Erythroblast (primary cell): Measurements from ENCODE around the gene CDH18.
A peak's percentile ranks its signal among the peaks of the same experiment; 100 is the strongest.

Experiments
- DNase-seq, 2 experiments: peaks; one replicate each; lab custom pipeline; 2025; lab: John Stamatoyannopoulos, UW
- GATA1 ChIP-seq: IDR thresholded peaks from 2 replicates; pipeline ENCODE4 v1.6.1; 2011; ENCODE audit warnings: low read depth, mild to moderate bottlenecking, control low read depth, low read length, moderate library complexity
- POLR2A ChIP-seq: IDR thresholded peaks from 2 replicates; pipeline ENCODE4 v1.6.1; 2011; ENCODE audit warnings: mild to moderate bottlenecking, low read length

Gene CDH18

DNA sequence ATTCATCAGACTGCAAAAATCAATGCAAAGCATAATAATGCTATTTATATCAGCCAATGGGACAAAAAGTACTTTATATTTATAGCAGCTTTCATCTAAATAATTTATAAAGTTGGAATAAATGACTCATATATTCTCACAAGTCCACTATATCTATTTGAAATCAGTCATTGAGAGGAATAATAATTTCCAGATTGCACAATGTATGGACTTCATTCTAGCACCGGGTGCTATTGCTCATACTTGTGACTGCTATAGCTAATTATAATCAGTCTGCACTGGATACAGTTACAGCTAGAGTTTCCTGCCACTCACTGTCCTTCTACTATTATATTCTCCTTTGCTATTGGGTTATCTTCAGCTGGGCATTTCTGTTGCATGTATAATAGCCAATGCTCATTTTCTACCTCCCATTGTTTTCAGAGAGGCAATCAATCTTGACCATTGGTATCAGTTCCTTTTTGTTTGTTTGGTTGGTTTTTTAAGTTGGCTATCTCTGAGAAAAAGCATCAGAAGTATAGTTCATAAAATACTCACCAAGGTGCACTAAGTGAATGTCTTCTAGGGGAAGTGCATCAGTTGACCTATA, 1.9 kb downstream of the CDH18 start:
- TF ChIP-seq GATA1 (no peak), POLR2A (no peak)
- DNase-seq = no peak

DNA sequence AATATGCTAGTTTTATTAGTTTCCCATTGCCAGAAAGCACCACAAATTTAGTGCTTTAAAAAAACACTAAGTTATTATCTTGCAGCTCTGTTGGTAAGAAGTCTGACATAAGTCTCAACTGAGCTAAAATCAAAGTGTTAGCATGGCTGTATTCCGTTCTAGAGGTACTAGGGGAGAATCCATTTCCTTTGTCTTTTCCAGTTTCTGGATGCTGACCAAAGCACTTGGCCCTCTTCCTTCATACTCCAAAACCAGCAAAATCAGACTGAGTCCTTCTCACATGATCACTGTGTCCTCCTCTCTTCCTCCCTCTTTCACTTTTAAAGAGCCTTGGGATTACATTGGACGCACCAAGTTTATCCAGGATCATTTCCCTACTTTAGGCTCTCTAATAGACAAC, 9.5 kb downstream of the CDH18 start:
- DNase-seq = no peak
- TF ChIP-seq GATA1 (no peak), POLR2A (no peak)

DNA sequence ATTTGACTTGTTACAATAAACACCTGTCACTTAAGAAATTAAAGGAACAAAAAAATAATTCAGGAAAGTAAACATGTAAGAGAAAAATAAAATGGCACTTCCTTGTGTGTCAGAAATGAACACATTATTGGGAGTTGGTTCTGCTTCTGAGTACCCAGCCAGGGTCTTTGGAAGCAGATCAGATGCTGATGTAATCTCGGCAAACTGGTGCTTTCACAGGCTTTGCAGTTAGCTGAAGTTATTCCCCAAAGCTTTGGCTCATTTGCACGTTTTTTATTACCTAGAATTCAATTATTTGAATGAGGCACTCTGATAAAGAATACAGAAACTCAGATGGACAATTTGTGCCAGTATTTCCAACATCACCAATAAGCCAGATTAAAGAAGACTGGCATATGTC, 10.9 kb downstream of the CDH18 start:
- TF ChIP-seq GATA1 = no peak
- no peak for TF ChIP-seq POLR2A
- no peak for DNase-seq

DNA sequence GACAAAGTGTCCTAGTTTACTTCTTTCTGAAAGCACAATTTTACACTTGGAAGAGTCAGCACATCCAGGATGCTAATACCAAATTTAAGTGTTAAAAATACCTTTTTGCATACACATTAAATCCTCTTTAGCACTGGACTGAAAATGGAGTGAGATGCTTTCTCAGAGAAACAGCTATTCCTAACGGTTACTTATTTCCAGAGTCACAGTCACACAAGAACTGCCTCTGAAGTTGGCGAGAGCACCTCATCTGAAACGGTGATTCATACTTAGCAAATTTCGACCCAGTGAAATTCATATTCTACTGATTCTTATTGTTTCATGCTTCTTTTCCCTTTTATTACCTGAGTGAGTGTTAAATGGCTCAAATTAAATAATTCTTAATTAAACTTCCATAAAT, 12.2 kb downstream of the CDH18 start:
- no peak for DNase-seq
- no peak for TF ChIP-seq GATA1
- no peak for TF ChIP-seq POLR2A

DNA sequence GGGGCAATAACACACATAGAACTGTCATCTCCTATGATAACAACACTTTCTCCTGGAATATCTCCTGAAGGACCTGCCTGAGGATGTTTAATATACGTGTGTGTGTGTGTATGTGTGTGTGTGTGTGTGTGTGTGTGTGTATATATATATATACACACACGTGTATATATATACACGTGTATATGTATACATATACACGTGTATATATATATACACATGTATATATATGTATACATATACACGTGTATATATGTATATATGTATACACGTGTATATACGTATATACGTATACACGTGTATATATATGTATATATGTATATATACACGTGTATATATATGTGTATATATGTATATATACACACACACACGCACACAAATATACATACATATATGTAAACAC, 27.5 kb downstream of the CDH18 start:
- no peak for DNase-seq
- TF ChIP-seq GATA1 (no peak), POLR2A (no peak)

DNA sequence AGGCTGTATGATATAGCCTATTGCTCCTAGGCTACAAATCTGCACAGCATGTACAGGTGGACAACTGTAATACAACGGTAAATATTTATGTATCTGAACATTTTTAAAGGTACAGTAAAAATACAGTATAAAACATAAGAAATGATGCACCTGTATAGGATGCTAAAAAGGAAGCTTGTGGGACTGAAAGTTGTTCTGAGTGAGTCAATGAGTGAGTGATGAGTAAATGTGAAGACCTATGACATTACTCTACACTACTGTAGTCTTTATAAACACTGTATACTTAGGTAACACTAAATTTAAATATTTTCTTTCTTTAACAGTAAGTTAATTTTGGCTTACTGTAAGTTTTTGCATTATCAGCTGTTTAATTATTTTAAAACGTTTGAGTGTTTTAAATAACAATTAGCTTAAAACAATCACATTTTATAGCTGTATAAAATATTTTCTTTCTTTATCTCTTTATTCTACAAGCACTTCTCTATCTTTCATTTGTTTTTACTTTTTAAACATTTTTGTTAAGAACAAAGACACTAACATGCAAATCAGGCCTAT, 28.1 kb downstream of the CDH18 start:
- no peak for TF ChIP-seq POLR2A
- no peak for TF ChIP-seq GATA1

DNA sequence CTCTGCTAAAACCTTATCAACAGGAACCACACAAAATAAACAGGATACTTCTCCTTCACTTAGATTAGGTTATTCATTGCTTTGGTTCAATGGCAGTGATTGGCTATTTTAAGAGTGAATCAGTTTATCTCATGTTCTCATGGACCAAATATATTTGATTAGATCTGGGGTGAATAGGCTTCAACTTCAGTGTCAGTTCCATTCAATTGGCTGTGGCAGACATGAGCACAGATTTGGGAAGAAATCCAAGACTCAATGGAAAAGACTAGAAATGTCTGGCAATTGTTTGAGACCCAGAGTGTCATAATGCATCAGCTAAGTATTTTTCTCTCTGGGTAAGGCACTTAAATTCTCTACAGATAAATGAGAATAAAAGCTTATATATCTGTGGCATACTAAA, 37.1 kb downstream of the CDH18 start:
- DNase-seq = no peak
- TF ChIP-seq GATA1 (no peak), POLR2A (no peak)

More for the DNA sequence above, 28.1 kb downstream of the CDH18 start:
- no peak for DNase-seq

DNA sequence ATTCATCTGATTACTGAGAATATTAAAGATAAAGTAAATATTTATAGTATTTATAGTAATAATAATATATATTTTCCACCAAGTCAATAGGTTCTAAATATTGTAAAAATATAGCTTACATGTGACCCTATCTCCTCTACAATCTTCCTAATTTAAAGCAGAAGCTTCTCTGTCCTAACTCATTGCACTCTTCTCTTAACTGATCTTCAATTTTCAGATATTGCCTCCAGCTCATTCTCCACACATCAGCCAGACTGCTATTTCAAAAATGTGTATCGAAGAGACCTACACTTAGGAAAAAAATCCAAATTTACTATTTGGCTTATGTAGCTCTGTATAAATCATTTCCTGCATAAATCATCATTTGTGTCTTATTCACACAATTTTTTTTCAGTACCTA, 47.8 kb downstream of the CDH18 start:
- TF ChIP-seq GATA1 (no peak), POLR2A (no peak)

DNA sequence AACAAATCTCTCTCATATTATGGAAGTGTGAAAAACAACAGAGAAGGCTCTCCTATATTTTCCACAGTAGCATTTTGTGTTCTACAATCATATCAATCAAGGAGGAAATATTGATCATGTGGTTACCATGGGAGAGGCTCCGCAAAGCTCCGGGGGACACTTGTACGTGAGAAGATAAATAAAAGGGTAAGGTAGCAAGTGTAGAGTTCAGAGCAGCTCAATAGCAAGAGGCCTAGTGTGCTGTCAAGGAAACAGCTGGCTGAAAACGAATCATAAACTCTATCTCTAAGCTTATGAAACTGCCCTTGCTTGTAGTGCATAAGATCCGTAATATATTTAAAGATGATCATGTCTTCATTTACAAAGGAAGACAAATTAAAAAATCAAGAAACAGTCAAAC, 57.5 kb downstream of the CDH18 start:
- TF ChIP-seq POLR2A = no peak
- TF ChIP-seq GATA1 = no peak
- no peak for DNase-seq

More for the DNA sequence above, 47.8 kb downstream of the CDH18 start:
- DNase-seq = no peak

DNA sequence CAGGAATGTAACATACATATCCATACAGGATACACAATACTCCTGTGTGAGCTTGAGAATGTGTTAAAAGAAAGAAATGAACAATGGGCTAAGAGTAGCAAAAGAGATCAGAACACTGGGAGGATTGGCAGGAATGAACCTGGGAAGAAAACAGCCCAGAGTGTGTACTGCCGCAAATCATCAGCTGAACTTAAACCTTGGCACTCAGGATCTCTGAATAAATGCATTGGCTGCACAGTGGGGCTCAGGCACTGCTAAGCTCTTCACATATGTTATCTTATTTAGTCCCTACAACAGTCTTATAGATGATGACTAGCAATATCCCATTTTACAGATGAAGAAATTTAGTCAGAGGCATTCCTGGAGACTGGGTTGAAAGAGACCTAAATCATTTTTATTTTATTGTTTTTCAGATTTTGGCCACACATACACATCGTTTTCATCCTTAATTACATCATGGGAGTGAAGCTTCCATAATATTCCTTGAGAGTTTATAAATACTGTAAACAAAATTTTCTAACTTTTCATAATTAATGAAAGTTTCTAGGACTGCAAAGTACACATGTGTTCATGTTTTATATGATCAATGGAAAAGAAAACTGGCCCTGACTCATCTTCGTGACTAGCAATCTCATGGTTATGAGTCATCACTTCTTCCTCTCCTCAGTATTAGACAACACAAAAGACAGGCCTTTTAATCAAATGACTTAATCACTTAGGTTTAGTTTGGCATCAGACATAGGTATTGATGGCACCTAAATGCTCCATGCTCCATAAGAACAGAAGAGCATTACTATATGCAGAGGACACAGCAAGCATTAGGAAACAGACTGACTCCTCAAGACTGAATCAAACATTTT, 59.2 kb downstream of the CDH18 start:
- TF ChIP-seq POLR2A = no peak
- TF ChIP-seq GATA1 = no peak
- DNase-seq = peak; percentile 0 to 13

DNA sequence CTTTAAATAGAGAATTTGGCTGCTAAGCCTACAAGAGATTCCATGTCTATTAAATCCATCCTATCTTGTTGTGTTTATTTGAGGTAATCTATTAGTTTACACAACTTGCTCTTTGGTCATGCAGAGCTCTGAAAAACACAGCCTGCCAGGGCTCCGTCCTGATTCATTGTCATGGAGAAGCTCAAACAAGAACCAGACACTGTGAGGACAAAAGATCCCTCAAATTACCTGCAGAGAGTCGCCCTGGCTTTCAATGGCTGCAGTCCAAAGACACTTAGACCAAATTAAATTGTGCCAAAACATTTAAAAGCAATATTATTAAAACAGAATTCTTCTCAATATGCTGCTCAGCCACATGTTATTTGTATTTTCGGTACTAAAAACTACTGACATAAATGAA, 60.1 kb downstream of the CDH18 start:
- TF ChIP-seq GATA1 (no peak), POLR2A (no peak)
- DNase-seq = no peak

DNA sequence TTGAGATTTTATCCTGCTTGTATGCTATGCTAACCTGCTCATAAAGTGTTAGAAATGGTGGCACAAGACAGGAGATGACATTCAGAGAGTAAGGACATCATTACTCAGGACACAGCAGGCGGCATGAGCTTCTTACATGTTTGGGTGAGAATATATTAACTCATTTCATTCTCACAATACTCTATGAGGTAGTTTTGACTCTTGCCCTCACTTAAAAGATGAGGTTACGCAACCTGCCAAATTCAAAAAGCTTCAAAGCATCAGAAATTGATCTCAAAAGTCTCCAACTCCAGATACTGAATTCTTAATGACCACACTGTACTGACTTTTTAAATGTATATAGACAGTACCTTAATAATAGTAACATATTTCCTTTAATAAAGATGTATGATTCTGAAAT, 60.8 kb downstream of the CDH18 start:
- TF ChIP-seq POLR2A (no peak), GATA1 (no peak)
- no peak for DNase-seq

DNA sequence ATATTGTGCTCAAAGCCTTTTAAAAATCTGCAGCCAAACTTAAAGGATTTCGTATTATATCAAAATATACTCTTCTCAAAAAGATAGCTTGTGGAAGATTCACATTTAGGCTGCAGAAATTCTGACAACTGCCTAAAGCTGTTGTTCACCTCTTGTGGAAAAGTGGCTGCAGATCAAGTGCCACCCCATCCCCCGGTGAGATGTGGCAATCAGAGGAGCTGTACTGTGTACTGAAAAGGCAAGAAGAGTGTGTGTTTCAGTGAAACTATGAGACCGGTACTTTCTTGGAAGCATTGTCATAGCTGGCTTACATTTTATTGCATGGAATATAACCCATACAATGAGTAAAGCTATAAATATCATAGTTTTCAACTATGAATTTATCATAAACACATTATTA, 64.3 kb downstream of the CDH18 start:
- DNase-seq = no peak
- TF ChIP-seq POLR2A = no peak
- TF ChIP-seq GATA1 = no peak

DNA sequence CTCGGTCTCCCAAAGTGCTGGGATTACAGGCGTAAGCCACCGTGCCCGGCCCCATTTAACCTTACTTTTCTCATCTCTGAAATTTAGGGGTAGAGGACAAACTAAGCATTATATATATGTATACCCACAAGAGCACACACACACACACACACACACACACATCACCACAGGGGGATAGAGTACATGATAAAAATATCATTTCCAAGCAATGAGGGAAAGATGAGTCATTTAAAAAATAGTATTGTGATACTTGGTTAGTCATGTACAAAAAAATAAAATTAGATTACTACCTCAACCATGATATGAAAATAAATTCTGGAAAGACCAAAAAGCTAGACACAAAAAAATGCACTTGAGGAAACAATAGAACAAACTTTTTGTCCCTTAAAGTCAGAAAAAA, 67.2 kb downstream of the CDH18 start:
- TF ChIP-seq POLR2A (no peak), GATA1 (no peak)
- DNase-seq = no peak
